NT2/D1 (cell line): ENCODE results near the gene LMOD3.

Source experiments
- DNase-seq: peaks from one replicate; pipeline ENCODE4 v3.0.0-alpha.2; 2011; ENCODE audit warnings: low read depth, low spot score
- H3K27me3 ChIP-seq: 2 replicates; pipeline ENCODE4 v1.6.0; 2011; ENCODE audit warnings: mild to moderate bottlenecking; ENCODE audit not compliant: insufficient read length, insufficient read depth
- H3K36me3 ChIP-seq: 2 replicates; pipeline ENCODE4 v1.6.1; 2011; ENCODE audit warnings: mild to moderate bottlenecking, low read length, mixed read lengths; ENCODE audit not compliant: insufficient read depth, insufficient read length
- H3K4me1 ChIP-seq: 2 replicates; pipeline ENCODE4 v1.5.1; 2011; ENCODE audit not compliant: insufficient read depth, insufficient read length
- H3K4me3 ChIP-seq: 2 replicates; pipeline ENCODE4 v1.5.1; 2011; ENCODE audit warnings: low read depth; ENCODE audit not compliant: insufficient read length
- H3K9ac ChIP-seq: 2 replicates; pipeline ENCODE4 v1.6.0; 2011; ENCODE audit warnings: low read depth; ENCODE audit not compliant: insufficient read length
- H3K9me3 ChIP-seq: 2 replicates; pipeline ENCODE4 v1.5.1; 2011; ENCODE audit warnings: mild to moderate bottlenecking, low read length; ENCODE audit not compliant: insufficient read depth
- SUZ12 ChIP-seq: IDR thresholded peaks from 2 replicates; pipeline ENCODE4 v1.6.1; 2011; ENCODE audit not compliant: insufficient read length, insufficient read depth; ENCODE audit errors: extremely low read depth
- YY1 ChIP-seq: IDR thresholded peaks from 2 replicates; pipeline ENCODE4 v1.6.1; 2011; ENCODE audit not compliant: insufficient read length, insufficient read depth
- ZNF274 ChIP-seq: IDR thresholded peaks from 2 replicates; pipeline ENCODE4 v1.6.1; 2011; ENCODE audit warnings: mild to moderate bottlenecking, low read depth, low read length

LMOD3 gene

DNA sequence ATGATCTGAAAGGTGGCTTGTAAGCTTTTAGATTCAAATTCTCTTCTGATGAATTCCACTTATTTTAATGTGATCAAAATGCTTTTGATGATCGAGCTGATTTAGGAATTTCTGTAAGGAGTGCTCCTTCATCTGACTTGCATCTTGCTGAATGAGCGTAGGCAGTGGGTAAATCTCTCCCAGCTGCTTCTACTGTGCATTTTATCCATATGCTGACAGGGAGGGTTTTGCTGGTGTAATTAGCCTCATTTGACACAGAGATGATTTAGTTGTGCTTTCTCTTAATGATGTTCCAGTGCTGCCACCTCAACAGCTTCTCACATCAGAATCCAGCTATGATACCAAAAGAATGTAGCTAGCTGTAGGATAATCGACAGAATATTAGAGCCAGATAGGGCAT, 3.8 kb upstream of the LMOD3 start:
- Histone ChIP-seq H3K9me3 (no peaks in the 10 kb centered on the region), H3K4me3 (no peak overlapping the region)

DNA sequence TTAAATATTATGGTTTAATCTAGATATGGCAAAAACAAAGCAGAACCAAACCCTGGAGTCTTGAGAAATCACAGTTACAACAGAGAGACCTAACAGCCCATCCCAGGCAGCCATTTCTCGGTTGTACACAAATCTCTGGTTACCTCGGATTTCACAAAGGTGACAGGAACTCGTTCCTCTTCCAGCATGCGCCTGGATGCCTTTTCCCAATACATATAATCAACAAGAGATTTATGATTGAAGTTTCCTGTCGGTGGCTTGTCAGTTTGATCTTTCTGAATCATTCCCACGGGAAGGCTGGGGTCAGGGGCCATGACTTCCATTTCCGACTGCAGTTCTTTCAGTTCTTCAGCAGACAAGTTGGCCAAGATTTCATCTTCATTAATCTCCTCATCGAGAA, 445 bp downstream of the LMOD3 start:
- Histone ChIP-seq H3K9me3 (no peaks in the 10 kb centered on the region), H3K4me1 (no peaks in the 10 kb centered on the region), H3K36me3 (no peaks in the 10 kb centered on the region), H3K27me3 (no peaks in the 10 kb centered on the region), H3K4me3 (no peak overlapping the region), H3K9ac (no peak overlapping the region)
- no peak for DNase-seq
- TF ChIP-seq SUZ12 (no peak), YY1 (no peak), ZNF274 (no peak)

More for the DNA sequence above, 3.8 kb upstream of the LMOD3 start:
- Histone ChIP-seq H3K4me1 (no peaks in the 10 kb centered on the region), H3K27me3 (no peaks in the 10 kb centered on the region), H3K9ac (no peak overlapping the region), H3K36me3 (no peaks in the 10 kb centered on the region)
- no peak for TF ChIP-seq SUZ12
- no peak for TF ChIP-seq YY1
- TF ChIP-seq ZNF274, result no peak
- DNase-seq, result no peak

DNA sequence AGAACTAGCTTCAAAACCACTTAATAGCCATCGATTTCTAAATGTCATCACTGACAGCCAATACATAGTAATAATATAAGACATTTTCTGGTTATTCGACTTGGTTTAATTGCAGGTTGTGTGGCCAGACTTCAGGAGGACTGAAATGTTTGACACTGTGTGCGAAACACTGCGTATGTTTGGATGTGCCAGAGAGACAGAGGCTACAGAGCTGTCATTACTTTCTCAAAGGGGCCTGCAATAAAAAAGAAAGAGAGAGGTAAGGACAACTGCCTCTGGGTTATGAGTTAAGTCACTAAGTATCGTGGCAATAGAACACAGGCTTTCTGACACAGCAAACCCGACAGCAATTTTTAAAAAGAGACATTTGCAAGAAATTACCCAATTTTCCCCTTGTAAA, 882 bp downstream of the LMOD3 start:
- Histone ChIP-seq H3K9ac (no peak overlapping the region), H3K4me1 (no peaks in the 10 kb centered on the region), H3K27me3 (no peaks in the 10 kb centered on the region), H3K36me3 (no peaks in the 10 kb centered on the region), H3K4me3 (no peak overlapping the region), H3K9me3 (no peaks in the 10 kb centered on the region)
- TF ChIP-seq YY1, result no peak
- DNase-seq, result no peak

DNA sequence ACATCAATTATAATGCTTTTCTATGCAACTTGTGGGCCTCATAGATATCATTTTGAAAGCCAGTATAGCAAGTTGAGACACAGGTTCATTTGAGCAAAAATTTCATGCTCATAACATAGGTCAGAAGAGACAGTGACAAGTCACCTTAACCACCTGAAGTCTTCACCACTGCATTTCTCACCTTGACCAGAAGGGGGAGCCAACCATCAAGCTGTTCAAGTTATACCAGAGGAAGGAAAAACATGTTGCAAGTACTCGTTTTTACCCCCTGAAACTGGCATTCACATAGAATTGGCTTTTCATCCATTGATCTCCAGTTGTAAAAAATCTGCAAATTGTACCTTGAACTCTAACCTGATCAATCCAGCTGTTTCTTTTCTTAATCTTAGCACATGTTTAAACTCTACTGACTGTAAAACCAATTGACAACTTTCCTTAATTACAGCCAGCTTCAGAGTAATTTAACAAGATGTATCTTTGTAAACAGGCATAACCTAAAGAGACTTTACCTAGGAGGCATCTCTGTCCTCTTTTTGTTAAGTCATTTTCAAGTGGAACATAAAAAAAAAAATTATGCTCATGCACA, 1.4 kb downstream of the LMOD3 start:
- H3K9me3 ChIP-seq, result no peaks in the 10 kb centered on the region
- TF ChIP-seq ZNF274 (no peak), YY1 (no peak), SUZ12 (no peak)
- no peaks in the 10 kb centered on the region for H3K27me3 ChIP-seq
- no peak overlapping the region for H3K4me3 ChIP-seq
- peak; percentile 89 for DNase-seq
- H3K9ac ChIP-seq, result no peak overlapping the region
- no peaks in the 10 kb centered on the region for H3K36me3 ChIP-seq
- no peaks in the 10 kb centered on the region for H3K4me1 ChIP-seq

DNA sequence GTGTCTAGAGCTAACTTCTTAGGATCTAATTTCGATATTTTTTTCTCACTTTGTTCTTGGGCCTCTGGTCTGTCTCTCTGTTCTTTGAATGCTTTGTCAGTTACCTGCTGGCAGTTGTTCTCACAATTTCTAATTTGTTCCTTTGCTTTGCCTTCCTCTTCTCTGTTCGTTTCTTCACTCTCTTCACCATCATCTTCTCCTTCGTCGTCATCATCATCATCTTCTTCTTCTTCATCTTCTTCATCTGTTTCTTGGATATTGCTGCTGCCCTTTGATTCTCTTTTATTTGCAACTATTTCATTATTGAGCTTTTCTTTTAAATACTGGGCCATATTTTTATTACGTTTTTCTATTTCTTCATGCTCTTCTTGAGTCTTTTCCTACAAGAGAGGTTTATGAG, 2.7 kb downstream of the LMOD3 start:
- Histone ChIP-seq H3K36me3 (no peaks in the 10 kb centered on the region), H3K9ac (no peak overlapping the region), H3K4me3 (no peak overlapping the region), H3K9me3 (no peaks in the 10 kb centered on the region), H3K4me1 (no peaks in the 10 kb centered on the region), H3K27me3 (no peaks in the 10 kb centered on the region)
- DNase-seq, result no peak
- TF ChIP-seq SUZ12 (no peak), ZNF274 (no peak), YY1 (no peak)

DNA sequence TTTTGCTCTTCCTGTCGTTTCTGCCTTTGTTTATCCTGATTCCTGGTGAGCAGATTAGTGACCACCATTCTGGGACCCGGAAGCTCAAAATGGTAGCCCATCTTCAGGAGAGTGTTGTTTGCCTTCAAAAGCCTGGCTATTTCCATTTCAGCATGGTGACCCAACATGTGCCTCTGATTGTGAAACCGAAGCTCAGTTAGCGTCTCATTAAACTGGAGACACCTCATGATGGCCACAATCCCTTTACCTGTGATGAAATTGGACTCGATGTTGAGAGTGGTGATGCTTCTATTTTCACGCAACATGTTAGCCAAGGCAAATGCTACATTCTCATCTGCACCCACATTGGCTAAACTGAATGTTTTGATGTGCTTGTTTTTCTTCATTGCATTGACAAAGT, 3.3 kb downstream of the LMOD3 start:
- no peak for DNase-seq
- no peaks in the 10 kb centered on the region for H3K4me1 ChIP-seq
- no peaks in the 10 kb centered on the region for H3K36me3 ChIP-seq
- TF ChIP-seq ZNF274, result no peak
- TF ChIP-seq SUZ12, result no peak
- TF ChIP-seq YY1, result no peak
- H3K9me3 ChIP-seq, result no peaks in the 10 kb centered on the region
- H3K4me3 ChIP-seq, result no peak overlapping the region
- no peak overlapping the region for H3K9ac ChIP-seq
- H3K27me3 ChIP-seq, result no peaks in the 10 kb centered on the region

DNA sequence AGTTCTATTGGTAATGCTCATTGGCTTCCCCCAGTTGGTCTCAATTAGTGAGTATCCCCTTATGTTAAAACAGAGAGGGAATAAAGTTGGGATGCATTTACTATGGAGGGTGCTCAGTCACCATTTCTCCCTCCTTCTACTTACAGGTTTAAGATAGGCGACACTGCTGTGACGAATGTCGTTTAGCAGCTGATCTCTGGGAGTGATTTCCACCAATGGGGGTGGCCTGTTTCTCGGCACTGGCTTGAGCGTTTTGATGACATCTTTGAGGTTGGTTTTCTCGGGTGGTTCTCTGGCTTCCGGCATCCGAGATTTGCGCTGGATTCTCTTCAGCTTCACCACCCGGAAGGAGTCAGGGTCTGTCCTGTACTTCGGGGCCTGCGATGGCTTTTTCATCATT, 3.8 kb downstream of the LMOD3 start:
- H3K4me1 ChIP-seq, result no peaks in the 10 kb centered on the region
- no peaks in the 10 kb centered on the region for H3K27me3 ChIP-seq
- no peak for DNase-seq
- no peak overlapping the region for H3K9ac ChIP-seq
- H3K9me3 ChIP-seq, result no peaks in the 10 kb centered on the region
- H3K4me3 ChIP-seq, result no peak overlapping the region
- no peak for TF ChIP-seq SUZ12
- TF ChIP-seq ZNF274, result no peak
- no peak for TF ChIP-seq YY1
- H3K36me3 ChIP-seq, result no peaks in the 10 kb centered on the region

DNA sequence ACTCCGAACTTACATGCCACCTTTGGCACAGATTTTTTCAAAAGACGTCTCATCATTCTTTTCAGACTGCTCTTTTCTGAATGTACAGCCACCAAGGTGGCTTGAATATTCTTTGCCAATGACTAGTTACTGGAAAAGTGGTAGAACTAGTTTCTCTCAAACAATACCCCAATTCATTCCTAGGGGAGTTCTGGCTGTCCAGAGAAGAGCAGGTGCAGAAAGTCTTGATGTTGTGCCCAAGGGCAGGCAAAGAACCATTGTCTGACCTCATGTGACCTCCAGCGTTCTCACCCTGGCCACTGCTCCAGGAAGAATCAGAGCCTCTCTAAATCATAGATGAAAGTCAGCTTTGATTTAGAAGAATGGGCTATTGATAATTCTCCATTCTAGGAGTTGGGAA, 5.5 kb downstream of the LMOD3 start:
- TF ChIP-seq YY1 (no peak), SUZ12 (no peak), ZNF274 (no peak)
- Histone ChIP-seq H3K27me3 (no peaks in the 10 kb centered on the region), H3K9ac (no peak overlapping the region), H3K36me3 (no peaks in the 10 kb centered on the region), H3K4me3 (no peak overlapping the region), H3K9me3 (no peaks in the 10 kb centered on the region), H3K4me1 (no peaks in the 10 kb centered on the region)
- no peak for DNase-seq
